CD4-positive, alpha-beta T cell (primary cell): Measurements from ENCODE around the gene CUL9. TPM values are rescaled to one million over a fixed set of nuclear protein-coding genes. Genes with fewer than 3 reads are reported as not detected.
A peak's percentile ranks its signal among the peaks of the same experiment; 100 is the strongest.

ENCODE experiments used
- ATAC-seq: fragments of 200-7000 bp; cut with Tn5 transposase; one replicate; pipeline ENCODE4 v1.10.0; 2022; ENCODE audit warnings: mild to moderate bottlenecking; ENCODE audit not compliant: poor library complexity
- CTCF ChIA-PET: fragments of 350-600 bp; sonication (Branson Sonifier 250); formaldehyde crosslinking; loops from one replicate; lab custom pipeline; 2021; ENCODE audit warnings: antibody characterized with exemption, inconsistent platforms; lab: Charles Lee
- POLR2A ChIA-PET: fragments of 350-600 bp; sonication (Branson Sonifier 250); formaldehyde crosslinking; loops from one replicate; lab custom pipeline; 2021; ENCODE audit warnings: antibody characterized with exemption, inconsistent platforms; lab: Charles Lee
- DNase-seq, 14 experiments: peaks; one replicate each; pipeline ENCODE4 v3.0.0-alpha.2; 2013 to 2020; ENCODE audit warnings: mixed read lengths in 2 of 14
- H3K27ac ChIP-seq, 2 donors: one replicate each; pipeline versions ENCODE4 v1.5.1 to v1.7.0; 2013; ENCODE audit warnings: low read length in 2 of 2, low read depth in 1 of 2, mild to moderate bottlenecking in 1 of 2
- H3K27me3 ChIP-seq, 2 experiments: 1 replicate in 1 of 2; 2 replicates in 1 of 2; pipeline versions ENCODE4 v1.6.1 to v1.7.0; 2013; ENCODE audit warnings: low read length in 2 of 2, control low read depth in 1 of 2, mild to moderate bottlenecking in 1 of 2, moderate library complexity in 1 of 2; ENCODE audit not compliant: insufficient read depth in 2 of 2, control insufficient read depth in 1 of 2
- H3K36me3 ChIP-seq: one replicate; pipeline ENCODE4 v1.6.1; 2013; ENCODE audit warnings: low read length, control low read depth; ENCODE audit not compliant: insufficient read depth
- H3K4me1 ChIP-seq: one replicate; pipeline ENCODE4 v1.6.1; 2013; ENCODE audit warnings: low read length, control low read depth; ENCODE audit not compliant: insufficient read depth
- H3K4me3 ChIP-seq: one replicate; pipeline ENCODE4 v1.5.1; 2013; ENCODE audit warnings: mild to moderate bottlenecking, low read length, moderate library complexity
- H3K9me3 ChIP-seq, 2 experiments: 1 replicate in 1 of 2; 2 replicates in 1 of 2; pipeline versions ENCODE4 v1.6.1 to v1.7.0; 2013; ENCODE audit warnings: low read length in 2 of 2, mild to moderate bottlenecking in 2 of 2, control low read depth in 1 of 2, moderate library complexity in 1 of 2; ENCODE audit not compliant: control insufficient read depth in 1 of 2, insufficient read depth in 1 of 2
- H3K27ac Mint-ChIP-seq: one replicate; pipeline ENCODE4 v1.8.0; 2020; ENCODE audit warnings: mixed read lengths
- H3K27me3 Mint-ChIP-seq: one replicate; pipeline ENCODE4 v1.8.0; 2021; ENCODE audit warnings: mixed read lengths
- H3K36me3 Mint-ChIP-seq: one replicate; pipeline ENCODE4 v1.8.0; 2021; ENCODE audit warnings: low read depth, mixed read lengths
- H3K4me1 Mint-ChIP-seq: one replicate; pipeline ENCODE4 v1.8.0; 2021; ENCODE audit warnings: low read depth, mixed read lengths
- H3K4me3 Mint-ChIP-seq: one replicate; pipeline ENCODE4 v1.8.0; 2020; ENCODE audit warnings: mild to moderate bottlenecking, mixed read lengths
- H3K9me3 Mint-ChIP-seq: one replicate; pipeline ENCODE4 v1.8.0; 2020; ENCODE audit warnings: mixed read lengths
- CTCF ChIP-seq: fragments of 200-600 bp; IDR thresholded peaks from one replicate; pipeline ENCODE4 v1.8.0; 2022; ENCODE audit warnings: antibody characterized with exemption, mild to moderate bottlenecking
- intact Hi-C, 2 experiments: fragments of 100-400 bp; cut with DNase I in 1 of 2; cut with micrococcal nuclease in 1 of 2; formaldehyde crosslinking; loops; one replicate each; pipeline versions ENCODE4 v1.15.1 to v1.9.0; 2023 to 2025; cut with DNase I, micrococcal nuclease
- total RNA-seq, 174 experiments: library from RNA in 2 of 174; stranded (reverse) in 2 of 174; gene quantifications; one replicate each; pipeline ENCODE4 v1.2.3 and lab custom pipeline; 2021 to 2026

CUL9 gene
- total RNA-seq, 2 experiments from 2014 or later = 75.5 to 79.2 TPM

- CTCF ChIA-PET = interaction anchor here (1.8 kb wide), 1 partner anchor 15 kb away, joined by 6 read pairs; the partner anchor contains the start of gene DNPH1
Measured at GRCh38 chr6:43243664-43244321, 61.8 kb downstream of the CUL9 start.

GRCh38 chr6:43246301-43247113 is 64.5 kb downstream of the CUL9 start:
- H3K9me3 ChIP-seq = no peaks in the 10 kb centered on the region
- H3K4me3 ChIP-seq = peak overlapping the region; percentile 58
- Mint-ChIP-seq H3K4me1 (peaks cover 22% of the 10 kb centered on the region), H3K27ac (peak overlapping the region; percentile 70), H3K4me3 (no peak overlapping the region), H3K27me3 (peaks cover 10% of the 10 kb centered on the region), H3K36me3 (peaks cover 3% of the 10 kb centered on the region), H3K9me3 (no peaks in the 10 kb centered on the region)
- intact Hi-C loops = loop anchor here (5.0 to 10.0 kb wide), 5 partner anchors 74 to 1512 kb away; partner anchors contain the start of genes GTPBP2 (in 1 of the 2), SRF (in 1 of the 2), TFEB (in 1 of the 2) and TJAP1 (in 1 of the 2)
- CTCF ChIA-PET = interaction anchor here (1.1 to 1.8 kb wide), 2 partner anchors 17 to 75 kb away, joined by 3 to 18 read pairs; partner anchors contain the start of genes DNPH1 and SRF
- ATAC-seq (peak; percentile 21), DNase-seq (peak in 3 of 14 experiments; percentile 17 to 56 (median 35))
- H3K4me1 ChIP-seq = peaks cover 25% of the 10 kb centered on the region
- no peak for TF ChIP-seq CTCF
- POLR2A ChIA-PET = interaction anchor here (0.7 to 1.2 kb wide), 8 partner anchors 18 to 270 kb away, joined by 3 to 8 read pairs (median 4); partner anchors contain the start of genes DNPH1, PPP2R5D and ZNF318
- H3K36me3 ChIP-seq = no peaks in the 10 kb centered on the region
- no peak overlapping the region for H3K27ac ChIP-seq
- H3K27me3 ChIP-seq = peaks cover 36 to 44% of the 10 kb centered on the region in 2 experiments

More at GRCh38 chr6:43243664-43244321, 61.8 kb downstream of the CUL9 start:
- Mint-ChIP-seq H3K4me3 (no peak overlapping the region), H3K9me3 (peaks cover 3% of the 10 kb centered on the region), H3K36me3 (peaks cover 3% of the 10 kb centered on the region), H3K27me3 (peaks cover 17% of the 10 kb centered on the region), H3K27ac (no peak overlapping the region), H3K4me1 (peaks cover 15% of the 10 kb centered on the region)
- intact Hi-C loops = loop anchor here in 1 of 2 experiments (10.0 kb wide), 1 partner anchor 1509 kb away; the partner anchor contains the start of gene TFEB
- ATAC-seq = no peak
- Histone ChIP-seq H3K4me1 (peaks cover 20% of the 10 kb centered on the region), H3K4me3 (no peak overlapping the region), H3K27me3 (peaks cover 33 to 45% of the 10 kb centered on the region in 2 experiments), H3K9me3 (no peaks in the 10 kb centered on the region), H3K36me3 (no peaks in the 10 kb centered on the region), H3K27ac (no peak overlapping the region)
- POLR2A ChIA-PET = no interaction called here
- DNase-seq = peak in 1 of 14 experiments; percentile 34
- TF ChIP-seq CTCF = no peak
